Measurements from ENCODE around the gene LEMD3. TPM values are rescaled to one million over a fixed set of nuclear protein-coding genes. Genes with fewer than 3 reads are reported as not detected.

LEMD3 gene
- total RNA-seq, 1 experiment from 2014 or later = 26.9 TPM

- in situ Hi-C loops (cut with HindIII; ENCODE audit: low pct_unique_long_range_greater_than_20kb, low sequenced_read_pairs) (no loop called here), intact Hi-C loops (cut with micrococcal nuclease; ENCODE audit: unreplicated experiment) (no loop called here)
- BruUV-seq (replicated peaks) = no TSS peak
- no peak for DNase-seq (ENCODE audit: low read depth, low spot score)
- Histone ChIP-seq H3K36me3 (ENCODE audit: control insufficient read depth, insufficient read depth, low read length) (no peaks in the 10 kb centered on the region), H3K27ac (ENCODE audit: low read length) (no peak overlapping the region), H3K27me3 (ENCODE audit: control insufficient read depth, insufficient read depth, low read length) (no peaks in the 10 kb centered on the region), H3K9me3 (ENCODE audit: control insufficient read depth, insufficient read depth, low read depth, low read length) (no peaks in the 10 kb centered on the region), H3K4me1 (ENCODE audit: control insufficient read depth, insufficient read depth, low read length) (no peaks in the 10 kb centered on the region), H3K4me3 (ENCODE audit: low read depth in 2 of 2, low read length in 2 of 2) (no peak overlapping the region)
- ChIA-PET CTCF (no interaction called here), POLR2A (interaction anchor here (0.6 to 0.7 kb wide), 2 partner anchors 650 to 734 kb away, joined by 3 read pairs; no protein-coding TSS in a partner anchor)
- no peak for ATAC-seq
- TF ChIP-seq TCF7L2 (IDR thresholded peaks at IDR 0.05; ENCODE audit: low read depth, low read length) (no peak), POLR2AphosphoS5 (IDR thresholded peaks at IDR 0.05; ENCODE audit: low read depth, low read length) (no peak), SIN3A (IDR thresholded peaks at IDR 0.05; ENCODE audit: borderline replicate concordance, insufficient read depth, low read depth, low read length) (no peak)
- TF ChIP-seq, protein P1, sequence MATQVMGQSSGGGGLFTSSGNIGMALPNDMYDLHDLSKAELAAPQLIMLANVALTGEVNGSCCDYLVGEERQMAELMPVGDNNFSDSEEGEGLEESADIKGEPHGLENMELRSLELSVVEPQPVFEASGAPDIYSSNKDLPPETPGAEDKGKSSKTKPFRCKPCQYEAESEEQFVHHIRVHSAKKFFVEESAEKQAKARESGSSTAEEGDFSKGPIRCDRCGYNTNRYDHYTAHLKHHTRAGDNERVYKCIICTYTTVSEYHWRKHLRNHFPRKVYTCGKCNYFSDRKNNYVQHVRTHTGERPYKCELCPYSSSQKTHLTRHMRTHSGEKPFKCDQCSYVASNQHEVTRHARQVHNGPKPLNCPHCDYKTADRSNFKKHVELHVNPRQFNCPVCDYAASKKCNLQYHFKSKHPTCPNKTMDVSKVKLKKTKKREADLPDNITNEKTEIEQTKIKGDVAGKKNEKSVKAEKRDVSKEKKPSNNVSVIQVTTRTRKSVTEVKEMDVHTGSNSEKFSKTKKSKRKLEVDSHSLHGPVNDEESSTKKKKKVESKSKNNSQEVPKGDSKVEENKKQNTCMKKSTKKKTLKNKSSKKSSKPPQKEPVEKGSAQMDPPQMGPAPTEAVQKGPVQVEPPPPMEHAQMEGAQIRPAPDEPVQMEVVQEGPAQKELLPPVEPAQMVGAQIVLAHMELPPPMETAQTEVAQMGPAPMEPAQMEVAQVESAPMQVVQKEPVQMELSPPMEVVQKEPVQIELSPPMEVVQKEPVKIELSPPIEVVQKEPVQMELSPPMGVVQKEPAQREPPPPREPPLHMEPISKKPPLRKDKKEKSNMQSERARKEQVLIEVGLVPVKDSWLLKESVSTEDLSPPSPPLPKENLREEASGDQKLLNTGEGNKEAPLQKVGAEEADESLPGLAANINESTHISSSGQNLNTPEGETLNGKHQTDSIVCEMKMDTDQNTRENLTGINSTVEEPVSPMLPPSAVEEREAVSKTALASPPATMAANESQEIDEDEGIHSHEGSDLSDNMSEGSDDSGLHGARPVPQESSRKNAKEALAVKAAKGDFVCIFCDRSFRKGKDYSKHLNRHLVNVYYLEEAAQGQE (IDR thresholded peaks at IDR 0.05; ENCODE audit: insufficient read depth in 1 of 2, low read depth in 2 of 2, low read length in 1 of 2) = no peak
- TF ChIP-seq, protein P2, sequence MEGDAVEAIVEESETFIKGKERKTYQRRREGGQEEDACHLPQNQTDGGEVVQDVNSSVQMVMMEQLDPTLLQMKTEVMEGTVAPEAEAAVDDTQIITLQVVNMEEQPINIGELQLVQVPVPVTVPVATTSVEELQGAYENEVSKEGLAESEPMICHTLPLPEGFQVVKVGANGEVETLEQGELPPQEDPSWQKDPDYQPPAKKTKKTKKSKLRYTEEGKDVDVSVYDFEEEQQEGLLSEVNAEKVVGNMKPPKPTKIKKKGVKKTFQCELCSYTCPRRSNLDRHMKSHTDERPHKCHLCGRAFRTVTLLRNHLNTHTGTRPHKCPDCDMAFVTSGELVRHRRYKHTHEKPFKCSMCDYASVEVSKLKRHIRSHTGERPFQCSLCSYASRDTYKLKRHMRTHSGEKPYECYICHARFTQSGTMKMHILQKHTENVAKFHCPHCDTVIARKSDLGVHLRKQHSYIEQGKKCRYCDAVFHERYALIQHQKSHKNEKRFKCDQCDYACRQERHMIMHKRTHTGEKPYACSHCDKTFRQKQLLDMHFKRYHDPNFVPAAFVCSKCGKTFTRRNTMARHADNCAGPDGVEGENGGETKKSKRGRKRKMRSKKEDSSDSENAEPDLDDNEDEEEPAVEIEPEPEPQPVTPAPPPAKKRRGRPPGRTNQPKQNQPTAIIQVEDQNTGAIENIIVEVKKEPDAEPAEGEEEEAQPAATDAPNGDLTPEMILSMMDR (IDR thresholded peaks at IDR 0.05) = no peak
Observed at GRCh38 chr12:65192963-65193516, 23.7 kb downstream of the LEMD3 start.

DNA sequence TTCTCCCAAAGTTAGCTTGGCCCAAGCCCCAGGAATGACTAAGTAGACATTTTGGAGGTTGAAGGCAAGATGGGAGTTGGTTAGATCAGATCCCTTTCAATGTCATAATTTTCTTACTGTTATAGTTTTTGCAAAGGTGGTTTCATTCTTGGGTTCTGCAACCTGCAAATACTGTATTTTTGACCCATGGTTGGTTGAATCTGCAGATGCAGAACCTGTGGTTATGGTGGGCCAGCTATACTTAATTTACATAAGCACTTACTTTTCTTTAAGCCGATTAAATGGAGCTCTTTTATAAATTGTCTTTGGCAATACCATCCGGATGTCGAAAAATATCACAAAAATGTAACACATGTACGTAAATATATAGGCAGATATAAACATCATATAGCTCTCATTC lies 25.6 kb downstream of the LEMD3 start:
- intact Hi-C loops (cut with micrococcal nuclease; ENCODE audit: unreplicated experiment) = no loop called here
- BruUV-seq (replicated peaks) = no TSS peak
- CTCF ChIA-PET = no interaction called here

More for the DNA sequence above, 25.6 kb downstream of the LEMD3 start:
- no peak for TF ChIP-seq TCF7L2 (IDR thresholded peaks at IDR 0.05; ENCODE audit: low read depth, low read length)
- no peak for TF ChIP-seq SIN3A (IDR thresholded peaks at IDR 0.05; ENCODE audit: borderline replicate concordance, insufficient read depth, low read depth, low read length)
- no peak for TF ChIP-seq POLR2AphosphoS5 (IDR thresholded peaks at IDR 0.05; ENCODE audit: low read depth, low read length)
- TF ChIP-seq, protein P1 (IDR thresholded peaks at IDR 0.05; ENCODE audit: insufficient read depth in 1 of 2, low read depth in 2 of 2, low read length in 1 of 2) = no peak
- TF ChIP-seq, protein P2 (IDR thresholded peaks at IDR 0.05) = no peak
- Histone ChIP-seq H3K4me3 (ENCODE audit: low read depth in 2 of 2, low read length in 2 of 2) (no peak overlapping the region), H3K4me1 (ENCODE audit: control insufficient read depth, insufficient read depth, low read length) (no peaks in the 10 kb centered on the region), H3K9me3 (ENCODE audit: control insufficient read depth, insufficient read depth, low read depth, low read length) (no peaks in the 10 kb centered on the region), H3K27ac (ENCODE audit: low read length) (no peak overlapping the region), H3K27me3 (ENCODE audit: control insufficient read depth, insufficient read depth, low read length) (no peaks in the 10 kb centered on the region), H3K36me3 (ENCODE audit: control insufficient read depth, insufficient read depth, low read length) (no peaks in the 10 kb centered on the region)
- ATAC-seq = no peak
- in situ Hi-C loops (cut with HindIII; ENCODE audit: low pct_unique_long_range_greater_than_20kb, low sequenced_read_pairs) = no loop called here
- no peak for DNase-seq (ENCODE audit: low read depth, low spot score)
- POLR2A ChIA-PET = interaction anchor here (0.5 kb wide), 1 partner anchor 328 kb away, joined by 5 read pairs; no protein-coding TSS in a partner anchor
